Dedifferentiated amniotic fluid mesenchymal stem cell (primary cell): Measurements from ENCODE around the gene CBX5.
"Not testable (repeated sequence)": the region's sequence is repeated elsewhere in the genome, so short reads cannot be mapped to it uniquely, and the experiment has no call there.

Source experiments
- DNase-seq: peaks from one replicate; pipeline ENCODE4 v3.0.0-alpha.2; 2016; ENCODE audit errors: extremely low spot score

CBX5 gene

DNA sequence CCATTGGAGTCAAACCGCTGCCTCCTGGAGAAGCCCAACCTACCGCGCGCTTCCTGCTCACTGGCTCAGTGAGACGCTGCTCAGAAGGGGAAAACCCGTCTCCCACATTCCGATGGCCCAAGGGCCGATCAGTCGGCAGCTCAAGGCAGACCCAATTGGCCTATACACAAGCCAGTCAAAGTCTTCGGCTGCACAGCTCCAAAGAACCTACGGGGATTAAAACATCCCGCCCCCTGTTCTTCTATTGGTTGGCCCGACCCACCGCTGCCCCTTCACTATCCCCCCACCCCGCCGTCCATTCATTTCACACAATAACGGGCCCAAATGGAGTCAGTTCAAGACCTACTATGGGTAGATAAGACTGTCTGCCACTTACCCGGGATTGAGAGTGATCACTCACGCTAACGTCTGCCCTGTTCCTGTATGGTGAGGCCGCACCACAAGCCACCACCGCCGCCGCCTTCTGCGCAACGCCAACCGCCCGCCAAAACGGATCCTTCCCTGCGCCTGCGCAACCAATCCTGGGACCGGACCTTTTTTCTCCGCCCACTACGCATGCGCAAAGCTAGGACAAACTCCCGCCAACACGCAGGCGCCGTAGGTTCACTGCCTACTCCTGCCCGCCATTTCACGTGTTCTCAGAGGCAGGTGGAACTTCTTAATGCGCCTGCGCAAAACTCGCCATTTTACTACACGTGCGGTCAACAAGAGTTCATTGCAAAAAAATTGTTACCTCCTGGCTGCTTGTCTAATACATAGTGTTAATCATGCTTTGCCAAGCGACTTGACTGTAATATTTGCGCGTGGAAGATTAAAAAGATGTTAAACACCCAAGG lies at the start of gene CBX5:
CBX5 (minus strand) TSS at position 491 of the 836 bp plus-strand sequence. CDS start 22,472 bp downstream, outside the sequence.
- peak; percentile 100 for DNase-seq

GRCh38 chr12:54328595-54329337 lies 48.8 kb upstream of the CBX5 start:
- DNase-seq, result no peak

DNA sequence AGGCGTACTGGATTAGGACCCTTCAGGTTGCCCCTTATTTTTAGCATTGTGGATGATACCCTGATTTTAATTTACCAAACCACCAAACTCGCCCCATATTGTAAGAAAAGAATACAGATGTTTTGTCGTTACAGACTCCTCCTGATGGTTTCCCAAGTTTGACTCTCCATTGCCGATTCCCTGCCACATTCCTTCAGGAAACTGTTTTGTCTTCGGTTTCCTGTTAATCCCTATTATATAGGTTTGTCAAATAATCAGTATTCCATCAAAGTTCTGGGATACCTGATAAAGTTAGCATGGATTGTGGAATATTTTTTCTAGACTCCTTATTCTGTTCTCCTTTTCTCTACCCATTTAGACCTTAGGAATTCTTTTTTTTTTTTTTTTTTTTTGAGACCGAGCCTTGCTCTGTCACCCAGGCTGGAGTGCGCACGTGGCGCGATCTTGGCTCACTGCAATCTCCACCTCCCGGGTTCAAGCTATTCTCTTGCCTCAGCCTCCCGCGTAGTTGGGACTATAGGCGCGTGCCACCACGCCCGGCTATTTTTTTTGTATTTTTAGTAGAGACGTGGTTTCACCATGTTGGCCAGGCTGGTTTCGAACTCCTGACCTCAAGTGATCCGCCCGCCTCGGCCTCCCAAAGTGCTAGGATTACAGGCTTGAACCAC lies 45.7 kb upstream of the CBX5 start:
- DNase-seq, result not testable (repeated sequence)

GRCh38 chr12:54324617-54325441 lies 44.9 kb upstream of the CBX5 start, which contains the start of gene COPZ1:
COPZ1 (plus strand) TSS chr12:54325131; CDS start chr12:54325164, 33 bp downstream.
- DNase-seq, result peak; percentile 100

- no peak for DNase-seq
Measured at GRCh38 chr12:54321363-54321762, 41.4 kb upstream of the CBX5 start.

DNA sequence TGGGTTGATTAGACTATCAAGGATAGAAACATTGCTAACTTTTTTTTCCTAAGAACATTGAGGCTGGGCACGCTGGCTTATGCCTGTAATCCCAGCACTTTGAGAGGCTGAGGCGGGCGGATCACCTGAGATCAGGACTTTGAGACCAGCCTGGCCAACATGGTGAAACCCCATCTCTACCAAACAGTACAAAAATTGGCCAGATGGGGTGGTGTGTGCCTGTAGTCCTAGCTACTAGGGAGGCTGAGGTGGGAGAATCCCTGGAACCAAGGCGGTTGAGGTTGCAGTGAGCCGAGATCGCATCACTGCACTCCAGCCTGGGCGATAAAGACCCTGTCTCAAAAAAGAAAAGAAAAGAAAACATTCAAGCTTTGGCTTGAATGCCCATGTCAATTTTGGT lies 32.4 kb upstream of the CBX5 start:
- DNase-seq, result not testable (repeated sequence)

GRCh38 chr12:54311051-54311450 lies 31.1 kb upstream of the CBX5 start:
- DNase-seq, result no peak

GRCh38 chr12:54306925-54307741 lies 27.2 kb upstream of the CBX5 start:
- DNase-seq, result no peak

- DNase-seq, result no peak
Measured at GRCh38 chr12:54304187-54304810, 24.4 kb upstream of the CBX5 start.

- no peak for DNase-seq
Measured at GRCh38 chr12:54303640-54304039, 23.7 kb upstream of the CBX5 start.

DNA sequence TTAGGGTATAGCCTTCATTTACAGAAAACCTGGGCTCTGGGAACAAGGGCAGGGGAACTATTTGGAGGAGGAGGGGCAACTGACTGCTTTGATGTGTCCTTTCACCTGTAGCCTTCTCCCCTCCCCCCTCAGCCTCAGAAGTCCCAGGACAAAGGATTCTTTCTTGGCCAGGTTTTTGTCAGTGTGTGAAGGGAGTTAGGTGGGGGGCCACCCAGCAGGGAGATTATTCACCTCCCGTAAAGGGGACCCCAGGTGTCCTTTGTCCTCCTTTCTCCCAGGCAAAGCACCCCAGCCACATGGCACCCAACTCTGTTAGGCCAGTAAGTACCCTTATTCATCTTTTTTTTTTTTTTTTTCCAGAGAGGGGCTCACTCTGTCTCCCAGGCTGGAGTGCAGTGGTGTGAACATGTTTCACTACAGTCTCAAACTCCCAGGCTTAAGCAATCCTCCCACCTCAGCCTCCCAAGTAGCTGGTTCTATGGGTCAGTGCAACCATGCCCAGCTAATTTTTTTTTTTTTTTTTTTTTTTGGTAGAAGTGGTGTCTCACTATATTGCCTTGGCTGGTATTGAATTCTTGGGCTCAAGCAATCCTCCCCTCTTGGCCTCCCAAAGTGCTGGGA lies 21.6 kb upstream of the CBX5 start:
- DNase-seq, result no peak

GRCh38 chr12:54300732-54301427 lies 21.0 kb upstream of the CBX5 start, which contains the start of gene NFE2:
NFE2 (minus strand) TSS chr12:54301015; CDS start chr12:54295248, 5,767 bp downstream.
- peak; percentile 55 for DNase-seq

- no peak for DNase-seq
Measured at GRCh38 chr12:54300225-54300731, 20.4 kb upstream of the CBX5 start.

- DNase-seq, result no peak
Measured at GRCh38 chr12:54299515-54300224, 19.7 kb upstream of the CBX5 start.

GRCh38 chr12:54298904-54299303 lies 19.0 kb upstream of the CBX5 start:
- no peak for DNase-seq

- DNase-seq, result no peak
Measured at GRCh38 chr12:54296393-54297099, 16.6 kb upstream of the CBX5 start.

GRCh38 chr12:54294953-54295566 lies 15.1 kb upstream of the CBX5 start:
- DNase-seq, result no peak
